Natural killer cell (primary cell): ENCODE results near the gene EPHB6. TPM values are rescaled to one million over a fixed set of nuclear protein-coding genes. Genes with fewer than 3 reads are reported as not detected.

ENCODE experiments used
- ATAC-seq, 3 donors: fragments of 150-1000 bp in 2 of 3; fragments of 200-7000 bp in 1 of 3; cut with Tn5 transposase; 1 replicate in 1 of 3; 2 replicates in 2 of 3; pipeline ENCODE4 v1.10.0; 2021; ENCODE audit warnings: mild to moderate bottlenecking in 2 of 3, moderate library complexity in 2 of 3
- DNase-seq, 2 donors: peaks; one replicate each; pipeline versions ENCODE4 v3.0.0 to v3.0.0-alpha.2; 2013 to 2021; ENCODE audit warnings: mixed read lengths in 1 of 2
- H3K27ac ChIP-seq: one replicate; pipeline ENCODE4 v1.5.1; 2013; ENCODE audit warnings: mild to moderate bottlenecking, low read length
- H3K27me3 ChIP-seq: one replicate; pipeline ENCODE4 v1.6.1; 2013; ENCODE audit warnings: low read length; ENCODE audit not compliant: control insufficient read depth, insufficient read depth
- H3K36me3 ChIP-seq: one replicate; pipeline ENCODE4 v1.6.1; 2013; ENCODE audit warnings: low read length; ENCODE audit not compliant: control insufficient read depth, insufficient read depth
- H3K4me1 ChIP-seq: one replicate; pipeline ENCODE4 v1.6.1; 2013; ENCODE audit warnings: low read length; ENCODE audit not compliant: control insufficient read depth, insufficient read depth
- H3K4me3 ChIP-seq: one replicate; pipeline ENCODE4 v1.5.1; 2013; ENCODE audit warnings: low read length
- H3K9me3 ChIP-seq: one replicate; pipeline ENCODE4 v1.6.1; 2013; ENCODE audit warnings: low read length; ENCODE audit not compliant: control insufficient read depth, insufficient read depth
- H3K27ac Mint-ChIP-seq, 2 donors: one replicate each; pipeline ENCODE4 v1.8.0; 2022; ENCODE audit warnings: mild to moderate bottlenecking in 2 of 2, mixed read lengths in 2 of 2, moderate library complexity in 1 of 2
- H3K27me3 Mint-ChIP-seq, 2 donors: one replicate each; pipeline ENCODE4 v1.8.0; 2022; ENCODE audit warnings: low read depth in 2 of 2, mixed read lengths in 2 of 2
- H3K36me3 Mint-ChIP-seq: one replicate; pipeline ENCODE4 v1.8.0; 2022; ENCODE audit warnings: mixed read lengths
- H3K4me1 Mint-ChIP-seq, 2 donors: one replicate each; pipeline ENCODE4 v1.8.0; 2022; ENCODE audit warnings: mixed read lengths in 2 of 2
- H3K4me3 Mint-ChIP-seq: one replicate; pipeline ENCODE4 v1.8.0; 2022; ENCODE audit warnings: mild to moderate bottlenecking, moderate library complexity, mixed read lengths
- H3K9me3 Mint-ChIP-seq, 2 donors: one replicate each; pipeline ENCODE4 v1.8.0; 2022; ENCODE audit warnings: mixed read lengths in 2 of 2
- WGBS: methylation state at CpG from one replicate; pipeline ENCODE4 v1.1.7; 2013; ENCODE audit warnings: missing lambda C conversion rate; ENCODE audit not compliant: insufficient coverage; 5-methylcytosine and 5-hydroxymethylcytosine counted together
- intact Hi-C: fragments of 100-400 bp; cut with micrococcal nuclease; formaldehyde crosslinking; loops from one replicate; pipeline ENCODE4 v1.14.2; 2022
- total RNA-seq, 4 donors: library from RNA; stranded (reverse); fragments of 120-200 nt in 1 of 4; gene quantifications; one replicate each; pipeline versions ENCODE4 v1.2.3 to v1.2.4, GENCODE V29; 2013 to 2022
- TF ChIP-seq, protein P1 (sequence below): fragments of 200-600 bp; IDR thresholded peaks from one replicate; pipeline ENCODE4 v1.8.0; 2022; ENCODE audit warnings: antibody characterized with exemption

EPHB6 gene
- total RNA-seq, 3 donors from 2014 or later (not counting 1 experiment from before 2014, with no cell fraction given), result 2.3 to 6.8 (median 6.5) TPM

DNA sequence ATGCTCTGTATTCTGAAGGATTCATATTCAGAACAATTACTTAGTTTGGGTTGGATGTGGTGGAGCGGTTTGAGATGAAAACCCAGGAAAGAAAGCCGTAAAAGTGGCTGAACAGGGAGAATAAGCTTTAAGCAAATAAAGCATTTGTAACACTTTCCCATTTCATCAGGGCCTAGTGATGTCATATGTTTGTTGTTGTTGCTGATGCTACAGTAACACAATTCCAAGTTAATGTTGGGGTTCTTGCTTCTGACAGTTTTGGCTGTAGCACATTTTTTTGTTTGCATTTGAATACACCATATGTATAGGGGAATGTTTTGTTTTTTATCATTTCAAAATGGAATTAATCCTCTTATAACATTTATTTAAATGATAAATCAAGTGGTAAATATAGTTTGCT lies 40.4 kb upstream of the EPHB6 start:
- Mint-ChIP-seq H3K36me3 (no peaks in the 10 kb centered on the region), H3K4me1 (peaks cover 20% of the 10 kb centered on the region in 2 donors), H3K9me3 (no peaks in the 10 kb centered on the region), H3K4me3 (no peak overlapping the region), H3K27me3 (peaks cover 11 to 20% of the 10 kb centered on the region in 2 donors), H3K27ac (no peak overlapping the region)
- H3K4me3 ChIP-seq, result no peak overlapping the region
- ATAC-seq, result no peak
- intact Hi-C loops, result loop anchor here (5.0 kb wide), 1 partner anchor 127 kb away; no protein-coding TSS in a partner anchor
- no peaks in the 10 kb centered on the region for H3K27me3 ChIP-seq
- TF ChIP-seq, protein P1, sequence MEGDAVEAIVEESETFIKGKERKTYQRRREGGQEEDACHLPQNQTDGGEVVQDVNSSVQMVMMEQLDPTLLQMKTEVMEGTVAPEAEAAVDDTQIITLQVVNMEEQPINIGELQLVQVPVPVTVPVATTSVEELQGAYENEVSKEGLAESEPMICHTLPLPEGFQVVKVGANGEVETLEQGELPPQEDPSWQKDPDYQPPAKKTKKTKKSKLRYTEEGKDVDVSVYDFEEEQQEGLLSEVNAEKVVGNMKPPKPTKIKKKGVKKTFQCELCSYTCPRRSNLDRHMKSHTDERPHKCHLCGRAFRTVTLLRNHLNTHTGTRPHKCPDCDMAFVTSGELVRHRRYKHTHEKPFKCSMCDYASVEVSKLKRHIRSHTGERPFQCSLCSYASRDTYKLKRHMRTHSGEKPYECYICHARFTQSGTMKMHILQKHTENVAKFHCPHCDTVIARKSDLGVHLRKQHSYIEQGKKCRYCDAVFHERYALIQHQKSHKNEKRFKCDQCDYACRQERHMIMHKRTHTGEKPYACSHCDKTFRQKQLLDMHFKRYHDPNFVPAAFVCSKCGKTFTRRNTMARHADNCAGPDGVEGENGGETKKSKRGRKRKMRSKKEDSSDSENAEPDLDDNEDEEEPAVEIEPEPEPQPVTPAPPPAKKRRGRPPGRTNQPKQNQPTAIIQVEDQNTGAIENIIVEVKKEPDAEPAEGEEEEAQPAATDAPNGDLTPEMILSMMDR, result no peak
- no peak overlapping the region for H3K27ac ChIP-seq
- H3K36me3 ChIP-seq, result no peaks in the 10 kb centered on the region
- no peaks in the 10 kb centered on the region for H3K9me3 ChIP-seq
- 57% methylated on average over 2 of the region's 2 CpGs for WGBS
- H3K4me1 ChIP-seq, result peaks cover 18% of the 10 kb centered on the region
- no peak for DNase-seq

DNA sequence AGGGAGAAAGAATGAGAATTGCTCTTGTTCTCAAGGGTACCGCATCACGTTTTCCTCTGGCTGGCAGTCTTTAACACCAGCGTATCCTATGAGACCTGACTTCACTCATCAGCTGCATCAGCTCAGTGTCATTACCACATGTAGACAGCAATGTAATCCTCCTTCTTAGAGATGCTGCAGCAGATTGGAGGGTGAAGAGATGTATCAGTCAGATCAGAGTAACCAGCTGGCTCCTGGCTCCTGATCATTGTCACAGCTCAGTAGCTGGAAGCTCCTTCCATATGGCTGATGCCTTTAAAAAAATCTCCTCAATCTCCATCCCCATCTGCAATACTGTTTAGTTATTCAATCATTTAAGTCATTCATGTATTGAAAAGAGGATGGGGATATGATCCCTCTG lies 39.7 kb upstream of the EPHB6 start:
- TF ChIP-seq, protein P1, result no peak
- H3K27me3 Mint-ChIP-seq, result peaks cover 16 to 25% of the 10 kb centered on the region in 2 donors
- H3K27ac Mint-ChIP-seq, result no peak overlapping the region
- H3K4me1 Mint-ChIP-seq, result peaks cover 14% of the 10 kb centered on the region in 2 donors
- Histone ChIP-seq H3K36me3 (no peaks in the 10 kb centered on the region), H3K27ac (no peak overlapping the region), H3K4me3 (no peak overlapping the region), H3K4me1 (peaks cover 11% of the 10 kb centered on the region), H3K9me3 (no peaks in the 10 kb centered on the region), H3K27me3 (no peaks in the 10 kb centered on the region)
- H3K4me3 Mint-ChIP-seq, result no peak overlapping the region
- ATAC-seq, result no peak
- WGBS, result 100% methylated on average over 3 of the region's 3 CpGs
- no peaks in the 10 kb centered on the region for H3K36me3 Mint-ChIP-seq
- no peaks in the 10 kb centered on the region for H3K9me3 Mint-ChIP-seq
- DNase-seq, result peak in 1 of 2 donors; percentile 33
- intact Hi-C loops, result no loop called here

DNA sequence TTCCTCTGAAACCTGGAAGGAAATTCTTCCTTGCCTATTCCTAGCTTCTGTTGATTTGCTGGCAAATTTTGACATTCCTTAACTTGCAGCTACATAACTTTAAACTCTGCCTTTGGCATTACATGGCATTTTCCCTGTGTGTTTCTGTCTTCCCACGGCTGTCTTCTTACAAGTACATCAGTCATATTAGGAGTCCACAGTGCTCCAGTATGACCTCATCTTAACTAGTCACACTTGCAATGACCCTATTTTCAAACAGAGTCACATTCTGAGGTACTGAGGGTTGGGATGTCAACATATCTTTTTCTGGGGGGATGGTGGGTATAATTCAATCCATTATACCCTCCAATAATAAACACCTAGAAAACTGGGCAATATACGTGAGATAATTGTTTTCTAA lies 37.4 kb upstream of the EPHB6 start:
- intact Hi-C loops, result no loop called here
- no peak overlapping the region for H3K27ac Mint-ChIP-seq

DNA sequence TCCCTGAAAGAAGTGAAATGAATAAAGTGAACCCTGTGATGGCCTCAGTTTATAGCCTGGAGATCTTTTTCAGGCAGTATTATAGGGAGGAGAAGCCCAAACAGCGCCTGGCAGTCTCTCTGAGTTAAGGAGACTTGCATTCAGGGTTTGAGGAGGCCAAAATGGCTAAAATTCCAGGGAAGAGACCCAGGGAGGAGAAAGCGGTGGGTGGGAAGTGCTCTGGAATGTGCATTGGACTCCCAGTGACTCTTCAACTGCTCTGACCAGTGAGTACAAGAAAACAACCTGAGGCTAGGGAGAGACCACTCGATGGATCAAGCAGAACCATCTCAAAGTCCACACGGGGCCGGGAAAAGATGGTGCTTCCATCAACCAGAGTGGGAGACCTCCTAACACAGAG lies 35.3 kb upstream of the EPHB6 start:
- no peak overlapping the region for H3K4me3 ChIP-seq
- DNase-seq (no peak), ATAC-seq (no peak)
- peaks cover 29 to 54% of the 10 kb centered on the region in 2 donors for H3K27me3 Mint-ChIP-seq
- intact Hi-C loops, result no loop called here
- no peak overlapping the region for H3K4me3 Mint-ChIP-seq
- no peaks in the 10 kb centered on the region for H3K36me3 Mint-ChIP-seq
- H3K4me1 ChIP-seq, result no peaks in the 10 kb centered on the region
- peaks cover 4% of the 10 kb centered on the region for H3K27me3 ChIP-seq
- TF ChIP-seq, protein P1, result no peak
- no peaks in the 10 kb centered on the region for H3K9me3 ChIP-seq
- H3K27ac Mint-ChIP-seq, result no peak overlapping the region
- WGBS, result 96% methylated on average over 5 of the region's 5 CpGs
- H3K4me1 Mint-ChIP-seq, result no peaks in the 10 kb centered on the region
- H3K9me3 Mint-ChIP-seq, result no peaks in the 10 kb centered on the region
- no peaks in the 10 kb centered on the region for H3K36me3 ChIP-seq
- H3K27ac ChIP-seq, result no peak overlapping the region

More for the DNA sequence above, 37.4 kb upstream of the EPHB6 start:
- no peaks in the 10 kb centered on the region for H3K27me3 ChIP-seq
- no peaks in the 10 kb centered on the region for H3K9me3 ChIP-seq
- ATAC-seq (no peak), DNase-seq (no peak)
- peaks cover 6% of the 10 kb centered on the region for H3K4me1 ChIP-seq
- TF ChIP-seq, protein P1, result no peak
- H3K27ac ChIP-seq, result no peak overlapping the region
- Mint-ChIP-seq H3K9me3 (no peaks in the 10 kb centered on the region), H3K4me1 (no peaks in the 10 kb centered on the region), H3K27me3 (peaks cover 25 to 45% of the 10 kb centered on the region in 2 donors), H3K36me3 (no peaks in the 10 kb centered on the region), H3K4me3 (no peak overlapping the region)
- H3K36me3 ChIP-seq, result no peaks in the 10 kb centered on the region
- no peak overlapping the region for H3K4me3 ChIP-seq
- WGBS, result 81% methylated on average over 2 of the region's 2 CpGs
